LNCaP clone FGC (cell line): ENCODE data around the gene EEFSEC.

Experiments used
- DNase-seq: peaks from one replicate; pipeline ENCODE4 v3.0.0-alpha.2; 2011; ENCODE audit warnings: low read depth
- H3K4me3 ChIP-seq: 2 replicates; pipeline ENCODE4 v1.5.1; 2011; ENCODE audit warnings: mild to moderate bottlenecking, low read depth, low read length, control low read depth
- CTCF ChIP-seq: IDR thresholded peaks from 2 replicates; pipeline ENCODE4 v1.5.1; 2012; ENCODE audit warnings: mild to moderate bottlenecking; ENCODE audit not compliant: control insufficient read depth, insufficient read depth; ENCODE audit errors: extremely low read depth

The EEFSEC gene

DNA sequence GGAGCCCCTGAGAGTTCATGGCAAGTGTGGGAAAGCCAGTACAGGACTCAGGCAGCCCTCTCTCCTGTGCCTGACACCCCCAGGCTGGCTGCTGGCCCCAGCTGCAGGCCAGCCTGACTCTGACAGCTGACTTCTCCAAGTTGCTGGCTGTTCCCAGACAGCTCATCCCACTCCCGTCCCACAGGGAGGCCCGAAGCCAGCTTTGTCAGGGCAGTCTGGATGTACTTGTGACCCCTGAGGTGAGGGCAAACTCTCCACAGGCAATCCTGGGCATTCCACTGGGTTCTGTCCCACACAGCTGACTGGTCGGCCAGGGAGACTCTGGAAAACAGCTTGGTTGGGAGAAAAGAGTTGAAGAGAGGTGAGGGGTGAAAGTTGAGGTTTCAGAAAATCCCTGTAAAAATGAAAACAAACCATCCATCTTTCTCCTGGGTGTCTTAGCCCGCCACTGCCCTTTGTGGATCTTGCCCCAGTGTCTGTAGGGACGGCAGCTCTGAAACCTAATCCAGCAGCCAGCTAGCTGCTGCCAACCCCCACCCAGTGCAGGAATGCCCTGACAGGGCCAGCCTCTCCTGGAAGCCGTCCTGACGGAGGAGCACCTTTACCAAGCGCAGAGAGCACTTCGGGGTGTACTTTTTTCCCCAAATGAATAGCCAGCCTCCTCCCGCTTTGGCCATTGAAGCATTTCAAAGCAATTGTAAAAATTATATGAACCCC, 225.5 kb downstream of the EEFSEC start:
- no peak for DNase-seq
- no peak for TF ChIP-seq CTCF
- no peak overlapping the region for H3K4me3 ChIP-seq

DNA sequence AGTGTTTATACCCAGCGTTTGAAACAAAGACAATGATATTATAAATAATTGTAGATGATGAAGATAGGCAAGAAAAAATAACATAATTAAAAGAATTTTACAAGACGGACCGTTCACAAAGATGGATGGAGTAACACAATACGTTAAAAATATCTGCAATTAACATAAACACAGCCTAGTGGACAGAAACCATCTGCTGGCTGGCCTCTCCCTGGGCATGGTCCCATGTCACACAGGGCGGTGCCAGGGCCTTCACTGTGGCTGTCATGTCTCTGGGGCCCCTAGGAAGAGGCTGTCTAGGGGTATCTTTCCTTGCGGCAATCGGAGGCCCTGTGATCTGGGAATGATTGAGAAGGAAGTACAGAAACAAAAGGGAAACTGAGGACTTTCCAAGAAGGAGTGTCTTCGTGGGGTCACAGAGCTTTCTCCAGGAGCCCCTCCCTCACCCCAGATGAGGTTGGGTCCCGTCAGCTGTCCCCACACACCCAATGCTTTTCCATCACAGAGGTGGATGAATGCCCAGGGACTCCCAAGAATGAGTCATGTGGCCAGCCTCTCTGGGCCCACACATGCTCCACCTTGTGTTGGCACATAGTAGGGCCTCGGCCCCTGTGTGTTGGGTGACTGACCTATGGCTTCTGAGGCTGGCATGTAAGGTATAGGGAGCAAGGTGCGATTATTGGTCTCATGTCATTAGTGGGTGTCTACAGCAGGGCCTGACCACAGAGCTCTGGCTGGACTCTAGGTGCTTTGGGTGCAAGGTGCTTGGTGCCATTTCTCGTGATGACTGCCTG, 226.3 kb downstream of the EEFSEC start:
- no peak for DNase-seq
- no peak overlapping the region for H3K4me3 ChIP-seq
- TF ChIP-seq CTCF, result no peak

DNA sequence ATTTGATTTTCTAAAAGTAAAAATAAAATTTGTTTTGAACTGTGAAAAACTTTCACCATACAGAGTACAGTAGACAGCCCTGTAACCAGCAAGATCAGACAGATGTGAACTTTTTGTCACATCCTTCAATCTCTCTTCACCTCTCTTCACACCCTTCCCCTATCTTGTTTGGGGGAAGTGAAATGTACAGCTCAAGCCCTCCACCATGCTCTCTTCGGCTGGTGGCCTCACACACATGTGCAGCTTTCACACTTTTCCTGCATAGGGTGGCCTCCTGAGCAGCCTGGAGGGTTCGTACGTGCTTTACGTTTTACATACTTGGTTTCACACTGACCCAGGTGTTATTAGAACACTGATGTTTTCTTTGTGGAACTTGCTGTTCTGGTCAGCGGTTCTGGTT, 227.0 kb downstream of the EEFSEC start:
- DNase-seq, result no peak
- no peak overlapping the region for H3K4me3 ChIP-seq
- no peak for TF ChIP-seq CTCF

GRCh38 chr3:128380719-128381118, 227.4 kb downstream of the EEFSEC start:
- TF ChIP-seq CTCF, result no peak
- no peak for DNase-seq
- no peak overlapping the region for H3K4me3 ChIP-seq

DNA sequence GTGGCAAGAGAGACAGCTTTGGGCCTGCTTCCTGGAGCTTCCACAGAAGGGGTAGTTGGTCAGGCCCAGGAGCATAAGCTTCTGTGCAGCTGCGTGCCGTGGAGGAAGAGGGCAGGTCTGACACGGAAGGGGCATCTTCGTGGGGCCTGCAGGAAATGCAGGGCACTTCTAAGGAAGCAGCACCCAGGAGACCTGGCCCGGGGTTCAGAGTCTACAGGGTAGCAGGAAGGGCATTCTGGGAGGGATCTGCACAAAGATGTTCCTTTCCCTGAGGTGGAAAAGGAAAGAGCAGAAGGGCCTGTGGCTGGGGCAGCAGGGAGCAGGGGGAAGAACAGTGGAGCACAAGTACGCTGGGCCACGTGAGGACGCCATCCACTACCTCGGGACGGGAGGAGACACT, 228.3 kb downstream of the EEFSEC start:
- no peak for DNase-seq
- no peak overlapping the region for H3K4me3 ChIP-seq
- TF ChIP-seq CTCF, result no peak

DNA sequence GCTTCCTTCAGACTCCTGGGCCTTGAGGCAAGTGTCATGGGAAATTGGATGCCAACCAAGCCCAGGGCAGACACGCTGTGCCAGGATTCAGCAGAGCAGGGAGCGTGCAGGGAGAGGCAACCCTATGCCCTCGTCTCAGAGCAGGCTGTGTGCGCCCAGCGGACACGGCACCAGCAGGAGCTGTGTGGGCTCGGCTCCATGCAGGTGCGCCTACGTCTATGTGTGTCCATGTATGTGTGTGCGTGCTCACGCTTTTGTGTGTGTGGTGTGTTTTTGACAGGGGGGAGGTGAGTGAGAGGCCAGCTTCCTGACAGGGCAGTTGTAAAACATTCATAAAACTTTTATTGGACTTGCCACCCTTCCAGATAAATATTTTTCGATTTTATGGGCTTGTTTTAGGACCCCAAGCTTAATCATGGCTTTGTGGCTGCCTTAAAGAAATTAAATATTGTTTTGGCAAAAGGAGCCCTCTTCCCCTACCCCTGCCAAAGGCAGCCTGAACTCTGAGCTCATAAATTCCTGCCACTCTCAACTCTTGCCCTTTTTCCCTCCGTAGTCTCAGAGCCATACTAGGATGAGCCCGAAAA, 229.0 kb downstream of the EEFSEC start:
- peak; percentile 99 for DNase-seq
- H3K4me3 ChIP-seq, result no peak overlapping the region
- TF ChIP-seq CTCF, result no peak
